Liver (tissue), 3 donors: ENCODE measurements around the gene SLC7A14.

Experiments
- ATF3 ChIP-seq: IDR thresholded peaks from 2 replicates; pipeline ENCODE4 v1.6.1; 2016; ENCODE audit warnings: antibody characterized with exemption
- CTCF ChIP-seq: fragments of 150-350 bp; IDR thresholded peaks from 2 replicates; pipeline ENCODE4 v1.5.1; 2017; ENCODE audit warnings: improper control_type of control experiment, low read depth, low read length; ENCODE audit not compliant: missing input control
- FOXA1 ChIP-seq: IDR thresholded peaks from 2 replicates; pipeline ENCODE4 v1.6.1; 2016; ENCODE audit warnings: antibody characterized with exemption
- donor health status: healthy.
- donor health status: healthy.

GRCh38 chr3:170499562-170500156, 86.2 kb downstream of the SLC7A14 start:
- peak; percentile 57 for TF ChIP-seq ATF3
- TF ChIP-seq CTCF: peak; percentile 71
- no peak for TF ChIP-seq FOXA1
